Neutrophil (primary cell): ENCODE results near the gene CDS2.

Source experiments
- H3K27ac ChIP-seq: fragments of 200-600 bp; sonication (generic); 2 replicates; pipeline ENCODE4 v1.5.1; 2016; ENCODE audit warnings: mild to moderate bottlenecking, moderate library complexity
- H3K27me3 ChIP-seq: fragments of 200-600 bp; sonication (generic); 2 replicates; pipeline ENCODE4 v1.6.0; 2016; ENCODE audit warnings: mild to moderate bottlenecking
- H3K36me3 ChIP-seq: fragments of 200-600 bp; sonication (generic); 2 replicates; pipeline ENCODE4 v1.5.1; 2017
- H3K4me1 ChIP-seq, 2 experiments: fragments of 200-600 bp in 1 of 2; sonication (generic) in 1 of 2; 1 replicate in 1 of 2; 2 replicates in 1 of 2; pipeline versions ENCODE4 v1.5.1 to v1.6.1; 2013 to 2016; ENCODE audit warnings: low read depth in 1 of 2, low read length in 1 of 2, mild to moderate bottlenecking in 1 of 2, moderate library complexity in 1 of 2; ENCODE audit not compliant: control insufficient read depth in 1 of 2, insufficient read depth in 1 of 2
- H3K4me3 ChIP-seq, 2 experiments: fragments of 200-600 bp in 1 of 2; sonication (generic) in 1 of 2; 1 replicate in 1 of 2; 2 replicates in 1 of 2; pipeline ENCODE4 v1.5.1; 2013 to 2016; ENCODE audit warnings: low read depth in 1 of 2, low read length in 1 of 2, mild to moderate bottlenecking in 1 of 2, moderate library complexity in 1 of 2
- H3K9me3 ChIP-seq: fragments of 200-600 bp; sonication (generic); 2 replicates; pipeline ENCODE4 v1.5.1; 2016
- TF ChIP-seq, protein P1 (sequence below): fragments of 200-600 bp; sonication (generic); IDR thresholded peaks from 2 replicates; pipeline ENCODE4 v1.5.1; 2016; ENCODE audit warnings: antibody characterized with exemption

Gene CDS2

DNA sequence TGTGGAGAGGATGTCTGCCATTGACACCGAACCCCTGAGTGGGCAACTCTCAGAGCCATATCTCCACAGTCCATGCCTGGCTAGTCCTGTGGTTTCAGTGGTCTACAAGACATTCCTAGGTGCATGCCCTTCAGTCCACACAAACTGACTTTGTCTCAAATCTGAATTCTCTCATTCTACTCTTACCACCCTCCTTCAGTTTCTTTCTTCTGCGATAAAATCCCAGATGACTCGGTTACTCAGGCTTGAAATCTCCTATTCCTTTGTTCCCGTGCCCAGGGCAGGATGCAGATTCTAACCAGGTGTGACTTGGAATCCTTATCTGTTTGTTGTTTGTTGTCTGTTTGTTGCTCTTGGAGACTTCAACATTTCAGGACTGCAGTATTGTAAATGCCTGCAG is 9.3 kb downstream of the CDS2 start:
- H3K27me3 ChIP-seq, result no peaks in the 10 kb centered on the region
- H3K4me1 ChIP-seq, result peaks cover 0 to 6% of the 10 kb centered on the region in 2 experiments
- H3K4me3 ChIP-seq, result no peak overlapping the region
- TF ChIP-seq, protein P1, sequence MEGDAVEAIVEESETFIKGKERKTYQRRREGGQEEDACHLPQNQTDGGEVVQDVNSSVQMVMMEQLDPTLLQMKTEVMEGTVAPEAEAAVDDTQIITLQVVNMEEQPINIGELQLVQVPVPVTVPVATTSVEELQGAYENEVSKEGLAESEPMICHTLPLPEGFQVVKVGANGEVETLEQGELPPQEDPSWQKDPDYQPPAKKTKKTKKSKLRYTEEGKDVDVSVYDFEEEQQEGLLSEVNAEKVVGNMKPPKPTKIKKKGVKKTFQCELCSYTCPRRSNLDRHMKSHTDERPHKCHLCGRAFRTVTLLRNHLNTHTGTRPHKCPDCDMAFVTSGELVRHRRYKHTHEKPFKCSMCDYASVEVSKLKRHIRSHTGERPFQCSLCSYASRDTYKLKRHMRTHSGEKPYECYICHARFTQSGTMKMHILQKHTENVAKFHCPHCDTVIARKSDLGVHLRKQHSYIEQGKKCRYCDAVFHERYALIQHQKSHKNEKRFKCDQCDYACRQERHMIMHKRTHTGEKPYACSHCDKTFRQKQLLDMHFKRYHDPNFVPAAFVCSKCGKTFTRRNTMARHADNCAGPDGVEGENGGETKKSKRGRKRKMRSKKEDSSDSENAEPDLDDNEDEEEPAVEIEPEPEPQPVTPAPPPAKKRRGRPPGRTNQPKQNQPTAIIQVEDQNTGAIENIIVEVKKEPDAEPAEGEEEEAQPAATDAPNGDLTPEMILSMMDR, result no peak
- H3K36me3 ChIP-seq, result no peaks in the 10 kb centered on the region
- no peaks in the 10 kb centered on the region for H3K9me3 ChIP-seq
- no peak overlapping the region for H3K27ac ChIP-seq

DNA sequence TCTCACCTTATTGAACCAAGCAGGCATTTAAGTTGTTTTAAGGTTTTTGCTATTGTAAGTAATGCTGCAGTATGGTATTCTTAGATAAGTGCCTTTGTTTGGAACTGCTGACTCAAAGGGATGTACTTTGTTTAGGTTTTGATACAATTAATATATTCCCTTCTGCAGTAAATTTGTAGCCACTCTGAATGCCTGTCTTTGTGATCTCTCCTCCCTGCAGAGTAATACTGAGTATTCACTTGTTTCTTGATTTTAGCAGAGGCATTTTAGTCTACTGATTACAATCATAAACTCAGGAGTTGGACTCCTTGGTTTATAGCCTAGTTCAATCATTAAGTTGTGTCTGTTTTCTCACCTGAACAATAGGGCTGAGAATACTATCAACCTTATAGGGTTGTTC is 13.4 kb downstream of the CDS2 start:
- Histone ChIP-seq H3K9me3 (no peaks in the 10 kb centered on the region), H3K4me1 (peaks cover 13 to 21% of the 10 kb centered on the region in 2 experiments), H3K36me3 (no peaks in the 10 kb centered on the region), H3K27ac (no peak overlapping the region), H3K4me3 (no peak overlapping the region), H3K27me3 (no peaks in the 10 kb centered on the region)
- TF ChIP-seq, protein P1, result no peak

DNA sequence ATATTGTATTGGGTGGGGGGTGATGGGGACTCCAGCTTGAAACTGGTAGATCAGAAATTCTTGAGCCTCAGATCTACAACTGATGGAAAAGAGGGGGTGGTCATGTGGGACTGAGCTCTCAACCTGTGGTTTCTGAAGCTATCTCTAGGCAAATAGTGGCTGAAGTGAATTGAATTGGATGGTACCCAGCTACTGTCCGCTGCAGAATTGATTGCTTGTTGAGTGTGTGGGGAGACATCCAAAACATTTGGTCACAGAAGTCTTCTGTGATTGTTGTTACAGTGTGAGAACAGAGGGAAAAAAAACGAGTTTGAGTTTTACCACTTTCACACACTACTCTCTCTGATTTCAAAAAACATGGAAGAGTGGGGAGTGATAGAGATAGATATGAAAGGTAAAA is 14.8 kb downstream of the CDS2 start:
- Histone ChIP-seq H3K27ac (no peak overlapping the region), H3K9me3 (no peaks in the 10 kb centered on the region), H3K27me3 (no peaks in the 10 kb centered on the region), H3K4me3 (no peak overlapping the region), H3K4me1 (peaks cover 27 to 35% of the 10 kb centered on the region in 2 experiments), H3K36me3 (no peaks in the 10 kb centered on the region)
- TF ChIP-seq, protein P1, result no peak

DNA sequence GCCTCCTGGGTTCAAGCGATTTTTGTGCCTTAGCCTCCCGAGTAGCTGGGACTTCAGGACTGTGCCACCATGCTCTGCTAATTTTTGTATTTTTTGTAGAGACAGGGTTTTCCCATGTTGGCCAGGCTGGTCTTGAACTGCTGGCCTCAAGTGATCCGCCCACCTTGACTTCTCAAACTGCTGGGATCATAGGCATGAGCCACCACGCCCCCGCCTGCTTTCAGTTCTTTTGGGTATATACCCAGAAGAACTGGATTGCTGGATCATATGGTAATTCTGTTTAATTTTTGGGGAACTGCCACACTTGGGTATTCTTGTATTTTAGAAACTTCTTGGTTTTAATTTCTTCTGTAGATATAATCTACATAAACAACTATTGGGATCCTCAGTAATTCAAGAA is 17.0 kb downstream of the CDS2 start:
- TF ChIP-seq, protein P1, result no peak
- peaks cover 47 to 52% of the 10 kb centered on the region in 2 experiments for H3K4me1 ChIP-seq

DNA sequence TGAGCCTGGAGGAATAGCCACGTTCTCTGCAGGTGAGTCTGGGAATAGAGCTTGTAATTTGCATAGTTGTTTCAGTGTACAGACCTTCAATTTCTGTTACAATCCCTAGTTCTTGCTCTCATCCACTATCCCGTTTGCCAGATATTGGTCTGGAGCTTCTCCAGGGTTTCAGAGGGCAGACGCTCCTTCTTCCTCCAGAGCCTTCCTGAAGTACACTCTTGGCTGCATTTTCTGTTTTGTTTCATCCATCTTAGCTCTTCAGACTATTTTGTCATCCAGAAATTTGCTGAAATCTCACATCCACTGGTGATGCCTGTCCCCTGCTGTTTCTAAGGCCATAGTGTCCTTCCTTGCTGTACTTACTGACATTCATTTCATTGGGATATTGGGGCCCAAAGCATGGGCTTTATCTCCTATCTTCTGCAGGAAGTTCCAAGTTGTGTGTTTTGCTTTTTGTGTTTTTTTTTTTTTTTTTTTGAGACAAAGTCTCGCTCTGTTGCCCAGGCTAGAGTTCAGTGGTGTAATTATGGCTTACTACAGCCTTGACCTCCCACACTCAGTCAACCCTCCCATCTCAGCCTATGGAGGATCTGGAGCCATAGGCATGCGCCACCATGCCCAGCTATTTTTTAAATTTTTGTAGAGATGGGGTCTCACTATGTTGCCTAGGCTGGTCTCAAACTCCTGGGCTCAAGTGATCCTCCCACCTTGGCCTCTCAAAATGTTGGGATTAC is 18.7 kb downstream of the CDS2 start:
- TF ChIP-seq, protein P1, result no peak
- no peaks in the 10 kb centered on the region for H3K36me3 ChIP-seq
- H3K4me3 ChIP-seq, result peak overlapping the region; percentile 42 to 44
- H3K27ac ChIP-seq, result peak overlapping the region; percentile 93
- H3K27me3 ChIP-seq, result no peaks in the 10 kb centered on the region
- H3K4me1 ChIP-seq, result peaks cover 47 to 48% of the 10 kb centered on the region in 2 experiments
- H3K9me3 ChIP-seq, result no peaks in the 10 kb centered on the region

More for the DNA sequence above, 17.0 kb downstream of the CDS2 start:
- no peaks in the 10 kb centered on the region for H3K27me3 ChIP-seq
- H3K9me3 ChIP-seq, result no peaks in the 10 kb centered on the region
- peak overlapping the region; percentile 93 for H3K27ac ChIP-seq
- H3K4me3 ChIP-seq, result no peak overlapping the region
- H3K36me3 ChIP-seq, result no peaks in the 10 kb centered on the region
